Astrocyte (in vitro differentiated cells and primary cell): ENCODE results near the gene PSMB9. TPM values are rescaled to one million over a fixed set of nuclear protein-coding genes. Genes with fewer than 3 reads are reported as not detected.

ENCODE experiments used
- DNase-seq: peaks from one replicate; pipeline ENCODE4 v3.0.0-alpha.2; 2010; ENCODE audit warnings: low read depth
- FAIRE-seq: peaks from 2 replicates; lab custom pipeline; 2011; peaks lifted over from hg19 to GRCh38; lab: Jason Lieb, UNC
- H2AFZ ChIP-seq: 2 replicates; pipeline ENCODE4 v1.6.0; 2012; ENCODE audit warnings: low read depth, low read length, inconsistent platforms
- H3K27ac ChIP-seq: 2 replicates; pipeline ENCODE4 v1.5.1; 2011; ENCODE audit warnings: low read depth, low read length, inconsistent platforms
- H3K27me3 ChIP-seq: 2 replicates; pipeline ENCODE4 v1.6.0; 2011; ENCODE audit warnings: low read length, inconsistent platforms; ENCODE audit not compliant: insufficient read depth
- H3K36me3 ChIP-seq: 2 replicates; pipeline ENCODE4 v1.5.1; 2011; ENCODE audit warnings: low read length, inconsistent platforms; ENCODE audit not compliant: insufficient read depth
- H3K4me1 ChIP-seq: 2 replicates; pipeline ENCODE4 v1.5.1; 2011; ENCODE audit warnings: low read length, inconsistent platforms; ENCODE audit not compliant: insufficient read depth
- H3K4me2 ChIP-seq: 2 replicates; pipeline ENCODE4 v1.6.0; 2012; ENCODE audit warnings: low read length, inconsistent platforms
- H3K4me3 ChIP-seq: 2 replicates; pipeline ENCODE4 v1.5.1; 2011; ENCODE audit warnings: low read depth, mild to moderate bottlenecking, low read length, inconsistent platforms; ENCODE audit not compliant: insufficient read depth
- H3K79me2 ChIP-seq: 2 replicates; pipeline ENCODE4 v1.6.0; 2012; ENCODE audit warnings: mild to moderate bottlenecking, low read length, inconsistent platforms; ENCODE audit not compliant: insufficient read depth
- H3K9ac ChIP-seq: 2 replicates; pipeline ENCODE4 v1.6.0; 2012; ENCODE audit warnings: mild to moderate bottlenecking, low read length, inconsistent platforms
- H3K9me3 ChIP-seq: 2 replicates; pipeline ENCODE4 v1.5.1; 2012; ENCODE audit warnings: low read depth, mild to moderate bottlenecking, low read length, inconsistent platforms; ENCODE audit not compliant: insufficient read depth
- H4K20me1 ChIP-seq: 2 replicates; pipeline ENCODE4 v1.6.0; 2012; ENCODE audit warnings: low read length, inconsistent platforms; ENCODE audit not compliant: insufficient read depth
- H3K27ac Mint-ChIP-seq: one replicate; pipeline ENCODE4 v1.8.0; 2021; ENCODE audit warnings: mild to moderate bottlenecking, mixed read lengths; ENCODE audit not compliant: unreplicated experiment
- H3K27me3 Mint-ChIP-seq: one replicate; pipeline ENCODE4 v1.8.0; 2021; ENCODE audit warnings: low read depth, mixed read lengths; ENCODE audit not compliant: unreplicated experiment
- H3K36me3 Mint-ChIP-seq: one replicate; pipeline ENCODE4 v1.8.0; 2021; ENCODE audit warnings: low read depth, mixed read lengths; ENCODE audit not compliant: unreplicated experiment
- H3K4me1 Mint-ChIP-seq: one replicate; pipeline ENCODE4 v1.8.0; 2021; ENCODE audit warnings: low read depth, mixed read lengths; ENCODE audit not compliant: unreplicated experiment
- H3K4me3 Mint-ChIP-seq: one replicate; pipeline ENCODE4 v1.8.0; 2021; ENCODE audit warnings: mild to moderate bottlenecking, moderate library complexity, mixed read lengths; ENCODE audit not compliant: unreplicated experiment
- H3K9me3 Mint-ChIP-seq: one replicate; pipeline ENCODE4 v1.8.0; 2021; ENCODE audit warnings: mild to moderate bottlenecking, mixed read lengths; ENCODE audit not compliant: unreplicated experiment
- CTCF ChIP-seq: IDR thresholded peaks from 2 replicates; pipeline ENCODE4 v1.5.1; 2011; ENCODE audit warnings: low read depth, mild to moderate bottlenecking, inconsistent platforms, low read length, moderate library complexity; ENCODE audit not compliant: insufficient read depth
- EZH2 ChIP-seq: IDR thresholded peaks from 2 replicates; pipeline ENCODE4 v1.6.1; 2012; ENCODE audit warnings: mild to moderate bottlenecking, low read length, inconsistent platforms; ENCODE audit not compliant: insufficient read depth
- total RNA-seq: library from RNA; stranded (reverse); gene quantifications from 2 replicates; pipeline ENCODE4 v1.2.1, GENCODE V29; 2021

Gene PSMB9
- total RNA-seq, 1 donor from 2014 or later: 34.1 TPM

- Mint-ChIP-seq H3K9me3 (no peaks in the 10 kb centered on the region), H3K4me3 (no peak overlapping the region), H3K36me3 (no peaks in the 10 kb centered on the region), H3K4me1 (no peaks in the 10 kb centered on the region), H3K27ac (no peak overlapping the region), H3K27me3 (no peaks in the 10 kb centered on the region)
- Histone ChIP-seq H3K27ac (no peak overlapping the region), H3K36me3 (no peaks in the 10 kb centered on the region), H4K20me1 (no peaks in the 10 kb centered on the region), H3K9ac (no peak overlapping the region), H3K4me1 (peaks cover 4% of the 10 kb centered on the region), H3K4me3 (no peak overlapping the region), H3K4me2 (no peak overlapping the region), H3K27me3 (no peaks in the 10 kb centered on the region), H3K9me3 (no peaks in the 10 kb centered on the region), H2AFZ (no peak overlapping the region), H3K79me2 (no peaks in the 10 kb centered on the region)
- TF ChIP-seq EZH2: no peak
- TF ChIP-seq CTCF: no peak
- DNase-seq: no peak
- no peak for FAIRE-seq
Observed at GRCh38 chr6:32889533-32889932, 35.5 kb downstream of the PSMB9 start.

- Histone ChIP-seq H3K4me1 (peaks cover 11% of the 10 kb centered on the region), H3K9ac (no peak overlapping the region), H2AFZ (no peak overlapping the region), H3K9me3 (no peaks in the 10 kb centered on the region), H4K20me1 (no peaks in the 10 kb centered on the region), H3K36me3 (no peaks in the 10 kb centered on the region), H3K79me2 (peaks cover 9% of the 10 kb centered on the region), H3K27me3 (no peaks in the 10 kb centered on the region), H3K27ac (no peak overlapping the region), H3K4me2 (no peak overlapping the region), H3K4me3 (no peak overlapping the region)
- FAIRE-seq: no peak
- H3K27me3 Mint-ChIP-seq: no peaks in the 10 kb centered on the region
- no peaks in the 10 kb centered on the region for H3K9me3 Mint-ChIP-seq
- no peak overlapping the region for H3K27ac Mint-ChIP-seq
- H3K4me1 Mint-ChIP-seq: peaks cover 4% of the 10 kb centered on the region
- no peaks in the 10 kb centered on the region for H3K36me3 Mint-ChIP-seq
- H3K4me3 Mint-ChIP-seq: no peak overlapping the region
- no peak for TF ChIP-seq EZH2
- TF ChIP-seq CTCF: no peak
- DNase-seq: no peak
Observed at GRCh38 chr6:32890831-32891230, 36.8 kb downstream of the PSMB9 start.

- Histone ChIP-seq H3K4me3 (peak overlapping the region; percentile 89), H4K20me1 (no peaks in the 10 kb centered on the region), H3K9ac (peak overlapping the region; percentile 78), H3K79me2 (peaks cover 21% of the 10 kb centered on the region), H3K27ac (peak overlapping the region; percentile 64), H3K4me2 (peak overlapping the region; percentile 100), H3K9me3 (no peaks in the 10 kb centered on the region), H3K4me1 (peaks cover 7% of the 10 kb centered on the region), H3K36me3 (no peaks in the 10 kb centered on the region), H2AFZ (peak overlapping the region; percentile 100), H3K27me3 (no peaks in the 10 kb centered on the region)
- Mint-ChIP-seq H3K27ac (peak overlapping the region; percentile 77), H3K27me3 (no peaks in the 10 kb centered on the region), H3K4me3 (peak overlapping the region; percentile 93), H3K4me1 (peaks cover 4% of the 10 kb centered on the region), H3K9me3 (no peaks in the 10 kb centered on the region), H3K36me3 (peaks cover 2% of the 10 kb centered on the region)
- FAIRE-seq (no peak), DNase-seq (peak; percentile 82)
- TF ChIP-seq EZH2 (no peak), CTCF (no peak)
Observed at GRCh38 chr6:32894085-32895005, 40.4 kb downstream of the PSMB9 start.
